GM12874 (cell line): ENCODE results near the gene CTSD.

Source experiments
- TF ChIP-seq, protein P1 (sequence below): IDR thresholded peaks from 2 replicates; pipeline ENCODE4 v1.5.1; 2011; ENCODE audit warnings: low read depth, mild to moderate bottlenecking, control low read depth, low read length, moderate library complexity; ENCODE audit not compliant: insufficient read depth

Gene CTSD

DNA sequence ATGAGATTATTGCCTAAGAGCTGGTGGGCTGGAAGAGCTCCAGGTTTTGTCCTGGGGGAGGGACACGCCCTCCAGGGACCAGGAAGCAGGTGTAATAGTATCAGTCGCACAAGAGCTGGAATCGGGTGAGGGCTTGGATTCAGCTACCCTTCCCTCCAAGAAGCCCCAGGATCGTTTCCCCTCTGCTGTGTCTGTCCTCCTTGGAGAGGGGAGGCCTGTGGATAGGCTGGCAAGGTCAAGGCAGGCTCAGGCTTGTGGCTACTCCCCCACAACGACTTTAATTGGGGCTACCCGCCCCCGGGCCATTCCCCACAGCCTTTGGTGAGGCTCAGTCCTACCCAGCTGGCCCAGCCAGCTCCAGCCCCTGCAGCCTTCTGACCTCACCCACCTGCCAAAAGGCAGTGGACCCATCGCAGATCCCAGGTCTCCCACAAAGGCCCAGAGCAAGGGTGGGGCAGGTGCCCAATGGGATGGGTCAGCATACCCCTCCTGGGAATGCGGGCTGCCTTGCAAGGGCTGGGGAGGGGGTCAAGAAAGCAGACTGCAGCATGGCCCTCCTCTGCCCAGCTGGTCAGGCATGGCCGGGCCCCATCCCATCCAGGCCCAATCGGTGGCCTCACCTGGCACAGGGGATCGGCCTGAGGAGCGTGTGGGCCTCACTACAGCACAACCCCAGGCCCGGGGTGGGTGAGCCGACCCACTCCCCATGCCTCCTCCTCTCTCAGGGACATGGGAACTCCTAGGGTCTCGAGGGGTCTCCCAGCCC lies 1.0 kb downstream of the CTSD start:
- TF ChIP-seq, protein P1, sequence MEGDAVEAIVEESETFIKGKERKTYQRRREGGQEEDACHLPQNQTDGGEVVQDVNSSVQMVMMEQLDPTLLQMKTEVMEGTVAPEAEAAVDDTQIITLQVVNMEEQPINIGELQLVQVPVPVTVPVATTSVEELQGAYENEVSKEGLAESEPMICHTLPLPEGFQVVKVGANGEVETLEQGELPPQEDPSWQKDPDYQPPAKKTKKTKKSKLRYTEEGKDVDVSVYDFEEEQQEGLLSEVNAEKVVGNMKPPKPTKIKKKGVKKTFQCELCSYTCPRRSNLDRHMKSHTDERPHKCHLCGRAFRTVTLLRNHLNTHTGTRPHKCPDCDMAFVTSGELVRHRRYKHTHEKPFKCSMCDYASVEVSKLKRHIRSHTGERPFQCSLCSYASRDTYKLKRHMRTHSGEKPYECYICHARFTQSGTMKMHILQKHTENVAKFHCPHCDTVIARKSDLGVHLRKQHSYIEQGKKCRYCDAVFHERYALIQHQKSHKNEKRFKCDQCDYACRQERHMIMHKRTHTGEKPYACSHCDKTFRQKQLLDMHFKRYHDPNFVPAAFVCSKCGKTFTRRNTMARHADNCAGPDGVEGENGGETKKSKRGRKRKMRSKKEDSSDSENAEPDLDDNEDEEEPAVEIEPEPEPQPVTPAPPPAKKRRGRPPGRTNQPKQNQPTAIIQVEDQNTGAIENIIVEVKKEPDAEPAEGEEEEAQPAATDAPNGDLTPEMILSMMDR, result no peak

DNA sequence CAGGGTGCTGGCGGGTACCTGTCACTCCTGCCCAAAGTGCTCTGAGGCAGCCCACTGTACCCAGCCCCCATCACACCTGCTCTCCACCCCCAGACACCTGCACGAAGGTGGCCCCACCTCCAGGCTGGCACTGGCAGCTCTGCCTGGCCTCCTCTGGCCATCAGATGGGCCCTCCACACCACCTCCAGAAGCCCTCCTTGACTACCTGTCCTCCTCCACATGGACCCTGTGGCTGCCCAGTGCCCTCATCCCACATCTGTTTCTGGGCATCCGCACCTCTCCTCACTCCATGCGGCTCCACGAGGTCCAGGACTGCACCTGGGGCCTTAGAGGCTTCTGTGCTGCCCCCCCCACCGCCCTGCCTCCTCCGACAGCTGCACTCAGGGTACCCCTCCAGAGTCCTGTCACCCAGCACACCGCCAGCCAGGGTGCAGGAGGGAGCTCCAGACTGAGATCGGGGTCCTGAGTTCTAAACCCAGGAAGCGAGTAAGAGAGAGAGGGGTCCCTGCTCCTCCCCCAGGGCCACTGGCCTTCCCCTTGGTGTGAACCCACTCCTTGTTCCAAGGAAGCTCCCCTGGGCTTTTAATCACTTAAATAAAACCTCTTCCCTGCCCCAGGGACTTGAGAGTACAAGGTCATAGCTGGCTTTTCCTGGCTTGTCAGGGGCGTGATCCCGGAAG lies 1.7 kb downstream of the CTSD start:
- TF ChIP-seq, protein P1, result no peak

DNA sequence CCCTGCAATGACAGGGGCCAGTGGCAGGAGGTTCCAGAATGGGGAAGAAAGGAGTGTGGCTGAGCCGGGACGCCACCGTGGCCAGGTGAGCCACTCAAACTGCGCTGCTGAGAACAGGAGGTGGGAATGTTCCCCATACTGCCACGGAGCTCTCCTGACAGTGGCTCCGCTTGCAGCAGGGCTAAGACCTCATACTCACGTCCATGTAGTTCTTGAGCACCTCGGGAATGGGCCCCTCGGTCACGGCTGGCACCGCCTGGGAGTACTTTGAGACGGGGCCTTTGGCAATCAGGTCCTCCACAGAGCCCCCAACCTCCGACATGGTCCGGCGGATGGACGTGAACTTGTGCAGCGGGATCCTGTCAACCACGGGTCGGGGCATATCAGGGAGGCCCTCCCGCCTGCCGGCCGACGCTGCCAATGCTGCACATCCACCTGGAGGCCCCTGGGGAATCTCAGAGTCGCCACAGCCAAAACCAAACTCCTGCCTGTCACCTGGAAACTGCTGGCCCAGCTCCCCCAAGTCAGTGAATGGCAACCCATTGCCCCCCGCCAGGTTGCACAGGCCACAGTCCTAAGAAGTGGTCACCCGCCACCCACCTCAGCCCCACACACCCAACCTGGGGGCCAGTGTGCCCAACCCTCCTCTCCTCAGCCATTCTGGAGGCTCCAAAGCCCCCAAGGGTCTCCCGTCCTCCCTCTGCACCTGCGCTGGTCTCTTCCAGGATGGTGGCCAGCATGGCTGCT lies 2.4 kb downstream of the CTSD start:
- TF ChIP-seq, protein P1, result no peak

DNA sequence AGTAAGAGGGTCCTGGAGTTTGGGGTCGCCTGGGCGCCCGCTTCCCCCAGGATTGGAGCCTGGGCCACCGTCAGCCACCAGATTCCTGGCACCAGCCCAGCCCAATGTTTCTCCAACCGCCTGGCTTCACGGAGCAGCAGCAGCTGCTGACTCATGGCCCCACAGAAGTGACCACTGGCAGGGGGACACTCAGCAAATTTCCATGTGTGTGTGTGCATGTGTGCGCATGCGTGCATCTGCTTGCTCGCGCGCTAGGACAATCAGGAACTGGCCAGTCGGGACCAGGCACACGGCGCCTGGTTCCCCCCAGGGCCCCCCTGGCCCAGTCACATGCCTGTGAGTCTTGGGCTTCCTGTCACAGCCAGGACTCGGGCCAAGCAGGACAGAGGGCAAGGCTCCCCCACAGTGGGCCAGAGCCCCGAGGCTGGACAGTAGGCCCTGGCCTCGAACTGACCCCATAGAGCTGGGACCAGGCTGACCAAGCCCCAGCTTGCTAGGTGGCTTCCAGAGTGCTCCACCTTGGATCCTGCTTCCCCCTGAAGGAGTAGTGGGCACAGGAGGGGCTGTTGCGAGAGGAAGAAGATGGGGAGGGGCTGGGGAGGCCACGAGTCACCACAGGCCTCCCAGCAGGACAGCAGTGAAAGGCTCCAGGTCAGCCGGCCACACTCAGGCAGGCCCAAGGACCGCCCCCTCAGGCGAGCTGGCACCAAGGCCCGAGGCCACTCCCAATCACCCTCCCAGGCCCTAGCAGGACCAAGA lies 3.2 kb downstream of the CTSD start:
- TF ChIP-seq, protein P1, result no peak

DNA sequence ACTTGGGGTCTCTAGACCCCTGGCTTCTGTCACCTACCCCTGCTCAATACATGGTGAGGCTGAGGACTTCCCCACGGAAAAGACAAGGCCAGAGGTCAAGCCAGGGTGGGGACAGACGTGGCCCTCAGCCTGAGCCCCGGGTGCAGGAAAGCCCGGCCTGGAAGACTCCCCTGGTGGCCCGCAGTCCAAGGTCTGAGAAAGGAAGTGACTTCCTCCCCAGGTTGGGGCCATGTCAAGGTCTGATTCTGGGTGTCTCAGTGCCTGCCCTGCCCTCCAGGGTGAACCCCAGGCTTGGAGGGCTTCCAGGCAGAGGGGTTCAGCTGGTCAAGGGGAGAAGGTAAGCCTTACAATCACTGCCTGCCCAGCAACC lies 3.9 kb downstream of the CTSD start:
- TF ChIP-seq, protein P1, result no peak

DNA sequence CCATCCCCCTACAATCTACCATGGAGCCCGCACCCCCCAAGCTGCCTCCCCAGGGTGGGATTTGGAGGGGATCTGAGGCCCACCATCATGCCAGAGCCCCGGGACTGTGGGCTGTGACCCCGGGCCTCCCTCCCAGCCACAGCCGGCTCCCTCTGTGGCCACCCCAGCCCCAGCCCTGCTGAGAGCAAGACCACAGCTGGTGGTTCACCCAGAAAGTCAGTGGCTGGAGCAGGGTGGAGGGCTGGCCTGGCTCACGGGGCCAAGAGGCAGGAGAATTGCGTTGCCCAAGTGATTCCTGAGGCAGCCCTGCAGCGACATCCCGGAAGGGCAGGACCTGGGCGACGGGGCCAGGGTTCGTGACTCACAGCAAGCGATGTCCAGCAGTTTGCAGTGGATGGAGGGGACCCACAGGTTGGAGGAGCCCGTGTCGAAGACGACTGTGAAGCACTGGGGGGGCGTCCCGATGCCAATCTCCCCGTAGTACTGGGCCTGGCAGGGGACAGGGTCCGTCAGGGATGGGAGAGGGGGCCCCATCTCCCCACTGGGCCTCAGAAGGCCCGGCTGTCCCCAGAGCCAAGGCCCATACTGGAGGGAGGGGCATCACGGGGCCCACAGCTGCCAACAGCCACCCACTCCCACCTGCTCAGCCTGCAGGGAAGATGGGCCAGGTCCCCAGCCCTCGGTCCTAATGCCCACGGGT lies 4.4 kb downstream of the CTSD start:
- TF ChIP-seq, protein P1, result no peak
